Kidney epithelial cell (primary cell): ENCODE data around the gene S100A7A. TPM values are rescaled to one million over a fixed set of nuclear protein-coding genes. Genes with fewer than 3 reads are reported as not detected.

Experiments
- DNase-seq: peaks from one replicate; pipeline ENCODE4 v3.0.0-alpha.2; 2010; ENCODE audit warnings: low read depth
- H3K27me3 ChIP-seq: 2 replicates; pipeline ENCODE4 v1.6.0; 2011; ENCODE audit warnings: low read length; ENCODE audit not compliant: control insufficient read depth, insufficient read depth
- H3K36me3 ChIP-seq: 2 replicates; pipeline ENCODE4 v1.5.1; 2011; ENCODE audit warnings: low read length; ENCODE audit not compliant: control insufficient read depth, insufficient read depth
- H3K4me3 ChIP-seq: 2 replicates; pipeline ENCODE4 v1.5.1; 2011; ENCODE audit warnings: low read depth, mild to moderate bottlenecking, control low read depth, low read length
- total RNA-seq: library from RNA; depleted of rRNA; stranded (reverse); fragments of >200 nt; gene quantifications from 2 replicates; pipeline ENCODE4 v1.2.3, GENCODE V29; 2015
- TF ChIP-seq, protein P1 (sequence below): IDR thresholded peaks from 2 replicates; pipeline ENCODE4 v1.5.1; 2011; ENCODE audit warnings: mild to moderate bottlenecking, moderate library complexity, low read length, control low read depth, inconsistent platforms; ENCODE audit not compliant: insufficient read depth, poor library complexity, severe bottlenecking

Gene S100A7A
- total RNA-seq, 1 donor from 2014 or later: not detected

DNA sequence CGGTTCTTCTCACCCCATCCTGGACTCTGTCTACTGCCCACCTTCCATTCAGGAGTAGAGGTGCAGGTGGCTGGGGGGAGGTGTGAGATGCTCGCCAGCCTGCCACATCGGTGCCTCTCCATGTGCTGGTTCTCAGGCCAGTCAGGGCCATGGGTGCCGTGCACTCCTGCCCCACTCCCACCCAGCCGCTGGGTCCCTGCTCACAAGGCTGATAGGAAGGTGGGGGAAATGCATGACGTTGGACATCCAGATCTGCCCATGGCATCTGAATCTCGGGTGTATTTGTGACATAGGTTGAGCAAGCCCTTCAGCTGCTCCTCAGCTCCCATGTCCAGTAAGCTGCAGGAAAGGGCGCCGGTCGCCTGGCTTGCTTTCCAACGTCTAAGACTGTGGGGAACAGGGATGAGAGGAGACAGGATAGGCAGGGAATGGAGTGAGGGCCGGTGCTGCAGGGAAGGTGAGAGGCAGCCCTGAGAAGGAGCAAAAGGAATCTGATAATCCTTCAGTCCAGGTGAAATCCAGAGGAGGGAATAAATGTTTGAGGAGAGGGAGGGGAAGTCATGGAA, 11.8 kb downstream of the S100A7A start:
- Histone ChIP-seq H3K27me3 (no peaks in the 10 kb centered on the region), H3K4me3 (no peak overlapping the region), H3K36me3 (no peaks in the 10 kb centered on the region)
- TF ChIP-seq, protein P1, sequence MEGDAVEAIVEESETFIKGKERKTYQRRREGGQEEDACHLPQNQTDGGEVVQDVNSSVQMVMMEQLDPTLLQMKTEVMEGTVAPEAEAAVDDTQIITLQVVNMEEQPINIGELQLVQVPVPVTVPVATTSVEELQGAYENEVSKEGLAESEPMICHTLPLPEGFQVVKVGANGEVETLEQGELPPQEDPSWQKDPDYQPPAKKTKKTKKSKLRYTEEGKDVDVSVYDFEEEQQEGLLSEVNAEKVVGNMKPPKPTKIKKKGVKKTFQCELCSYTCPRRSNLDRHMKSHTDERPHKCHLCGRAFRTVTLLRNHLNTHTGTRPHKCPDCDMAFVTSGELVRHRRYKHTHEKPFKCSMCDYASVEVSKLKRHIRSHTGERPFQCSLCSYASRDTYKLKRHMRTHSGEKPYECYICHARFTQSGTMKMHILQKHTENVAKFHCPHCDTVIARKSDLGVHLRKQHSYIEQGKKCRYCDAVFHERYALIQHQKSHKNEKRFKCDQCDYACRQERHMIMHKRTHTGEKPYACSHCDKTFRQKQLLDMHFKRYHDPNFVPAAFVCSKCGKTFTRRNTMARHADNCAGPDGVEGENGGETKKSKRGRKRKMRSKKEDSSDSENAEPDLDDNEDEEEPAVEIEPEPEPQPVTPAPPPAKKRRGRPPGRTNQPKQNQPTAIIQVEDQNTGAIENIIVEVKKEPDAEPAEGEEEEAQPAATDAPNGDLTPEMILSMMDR: no peak
- no peak for DNase-seq

DNA sequence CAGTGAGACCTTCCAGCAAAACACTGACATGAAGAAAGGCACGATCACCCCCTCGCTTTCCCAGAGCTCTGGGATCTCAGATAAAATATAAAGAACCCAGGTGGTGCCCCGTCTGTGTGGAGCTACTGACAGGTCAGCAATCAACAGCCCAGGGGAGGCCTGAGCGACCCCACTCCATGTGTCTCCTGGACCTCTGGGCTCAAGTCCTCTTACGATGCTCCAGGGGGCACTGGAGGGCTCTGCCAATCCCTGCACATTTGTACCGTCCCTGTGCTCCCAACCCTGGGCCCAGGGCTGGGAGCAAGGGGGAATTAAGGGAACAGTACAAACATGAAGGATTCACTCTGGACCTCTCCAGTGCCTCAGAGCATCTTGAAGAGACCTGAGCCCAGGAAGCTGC, 12.5 kb downstream of the S100A7A start:
- DNase-seq: no peak
- TF ChIP-seq, protein P1: no peak
- no peak overlapping the region for H3K4me3 ChIP-seq
- H3K36me3 ChIP-seq: no peaks in the 10 kb centered on the region
- no peaks in the 10 kb centered on the region for H3K27me3 ChIP-seq

DNA sequence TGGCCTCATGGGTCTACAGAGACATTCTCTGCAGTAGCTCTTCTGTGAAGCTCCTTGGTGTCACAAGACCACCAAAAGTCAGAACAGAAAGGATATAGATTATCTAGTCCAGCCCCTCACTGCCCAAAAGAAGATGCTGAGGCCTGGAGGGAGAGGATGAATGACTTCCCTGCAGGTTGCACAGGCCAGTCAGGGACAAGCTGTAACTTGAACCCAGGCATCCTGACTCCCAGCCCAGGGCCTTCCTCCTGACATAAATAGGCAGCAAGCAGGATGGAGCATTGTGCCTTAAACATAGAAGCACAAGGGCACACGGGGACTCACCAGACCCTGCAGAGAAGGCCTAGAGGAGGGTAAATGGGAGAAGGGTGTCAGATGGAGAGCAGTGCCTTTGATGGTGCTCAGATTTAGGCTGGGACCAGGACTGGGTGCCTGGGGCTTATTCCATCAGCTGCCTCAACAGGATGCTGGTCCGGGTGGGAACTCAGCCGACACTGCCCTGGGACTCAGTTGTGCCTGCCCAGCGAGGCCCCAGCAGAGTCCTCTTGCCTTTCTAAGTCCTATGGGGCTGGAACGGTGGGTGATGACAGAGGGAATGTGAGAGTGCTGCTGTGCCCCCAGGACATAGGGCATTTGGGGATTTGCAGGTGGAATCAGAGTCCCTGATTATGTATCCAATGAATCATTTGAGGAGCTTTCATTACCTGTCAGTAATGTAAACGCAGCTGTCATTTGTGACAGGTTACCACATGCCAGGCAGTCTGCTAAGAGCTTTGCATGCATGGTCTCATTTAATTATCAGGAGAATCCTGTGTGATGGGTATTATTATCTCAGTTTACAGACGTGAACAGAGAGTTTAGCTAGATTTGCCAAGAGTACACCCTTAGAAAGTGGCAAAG, 13.2 kb downstream of the S100A7A start:
- TF ChIP-seq, protein P1: no peak
- DNase-seq: no peak
- Histone ChIP-seq H3K36me3 (no peaks in the 10 kb centered on the region), H3K27me3 (no peaks in the 10 kb centered on the region), H3K4me3 (no peak overlapping the region)

DNA sequence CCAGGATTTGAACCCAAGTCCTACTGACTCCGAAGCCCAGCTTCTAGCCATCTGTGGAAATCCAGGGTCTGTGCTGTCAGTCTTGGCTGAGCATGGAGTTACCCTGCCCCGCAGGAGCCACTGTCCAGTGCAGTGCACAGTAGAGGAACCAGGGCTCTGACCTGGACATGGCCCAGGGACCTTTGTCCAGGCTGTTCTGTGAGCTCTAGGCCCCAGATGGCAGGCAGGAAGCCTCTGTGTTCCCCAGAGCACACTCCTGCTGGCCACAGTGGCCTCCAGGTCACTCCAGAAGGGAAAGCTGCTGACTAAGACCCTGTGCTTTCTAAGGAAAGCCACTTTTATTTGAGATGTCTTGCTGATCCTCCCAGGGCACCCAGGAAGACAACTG, 13.8 kb downstream of the S100A7A start:
- Histone ChIP-seq H3K4me3 (no peak overlapping the region), H3K36me3 (no peaks in the 10 kb centered on the region), H3K27me3 (no peaks in the 10 kb centered on the region)
- DNase-seq: no peak
- TF ChIP-seq, protein P1: no peak

DNA sequence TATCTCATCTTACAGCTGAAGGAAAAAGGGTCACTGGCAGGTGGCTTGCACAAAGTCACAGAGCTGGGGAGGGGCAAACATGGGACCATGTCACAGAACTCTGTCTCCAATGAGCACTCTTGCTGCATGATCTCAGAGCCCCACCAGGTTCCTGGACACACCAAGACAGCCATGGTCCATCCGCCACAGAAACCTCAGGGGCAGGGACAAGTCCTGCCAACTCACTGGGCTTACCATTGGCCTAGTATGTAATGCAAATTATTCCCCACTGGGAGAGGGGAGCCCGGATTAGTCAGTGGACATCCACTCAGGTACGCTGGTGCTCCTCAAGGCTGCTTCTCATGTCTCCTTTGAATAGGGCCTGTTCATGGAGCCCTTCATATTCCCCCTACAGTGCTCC, 14.2 kb downstream of the S100A7A start:
- TF ChIP-seq, protein P1: no peak
- H3K27me3 ChIP-seq: no peaks in the 10 kb centered on the region
- no peak for DNase-seq
- no peak overlapping the region for H3K4me3 ChIP-seq
- H3K36me3 ChIP-seq: no peaks in the 10 kb centered on the region
